ENCODE data around the gene MAGI2.
"Not testable (repeated sequence)": the region's sequence is repeated elsewhere in the genome, so short reads cannot be mapped to it uniquely, and the experiment has no call there.

MAGI2 gene

GRCh38 chr7:79071187-79071586 is 382.3 kb downstream of the MAGI2 start:
- peaks cover 33% of the 10 kb centered on the region for H3K9me3 Mint-ChIP-seq

DNA sequence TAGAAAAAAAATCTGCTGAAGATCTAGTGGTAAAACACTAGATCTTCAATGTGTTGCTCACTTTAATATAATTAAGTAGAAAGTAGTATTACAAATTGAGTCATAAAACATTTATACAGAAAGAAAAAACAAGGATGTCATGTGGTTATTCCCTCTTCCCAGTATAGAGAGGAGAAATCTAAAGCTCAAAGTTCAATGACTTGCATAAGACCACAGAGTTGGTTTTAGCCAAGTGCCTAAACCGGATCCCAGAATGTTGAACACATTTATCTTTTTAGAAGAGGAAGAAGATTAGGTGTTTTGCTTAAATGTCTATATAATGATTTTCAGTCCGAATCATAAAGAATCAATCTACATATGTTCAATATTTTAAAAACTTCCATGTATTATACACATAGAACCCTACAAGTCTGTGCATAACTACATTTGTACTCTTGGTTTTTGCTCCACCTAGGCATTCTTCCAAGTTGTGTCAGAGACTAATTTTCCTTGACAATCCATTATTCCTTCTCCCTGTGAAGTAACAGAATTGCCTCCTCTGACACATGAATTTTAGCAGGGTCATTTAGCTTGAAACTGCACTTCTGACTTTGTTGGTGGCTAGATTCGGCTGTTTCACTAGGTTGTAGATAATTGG is 389.2 kb downstream of the MAGI2 start:
- H3K27ac Mint-ChIP-seq (ENCODE audit: low read depth): no peak overlapping the region
- DNase-seq (ENCODE audit: low spot score in 2 of 2) (no peak), ATAC-seq (replicated peaks; ENCODE audit: extremely low read depth, poor library complexity, severe bottlenecking) (no peak)
- no peaks in the 10 kb centered on the region for H3K36me3 Mint-ChIP-seq (ENCODE audit: insufficient read depth)
- H3K4me1 Mint-ChIP-seq: no peaks in the 10 kb centered on the region
- no peak overlapping the region for H3K4me3 Mint-ChIP-seq
- no peaks in the 10 kb centered on the region for H3K27me3 Mint-ChIP-seq
- peaks cover 28% of the 10 kb centered on the region for H3K9me3 Mint-ChIP-seq

More at GRCh38 chr7:79071187-79071586, 382.3 kb downstream of the MAGI2 start:
- not testable (repeated sequence) for H3K4me3 Mint-ChIP-seq; H3K27me3 Mint-ChIP-seq; ATAC-seq (replicated peaks; ENCODE audit: extremely low read depth, poor library complexity, severe bottlenecking); H3K4me1 Mint-ChIP-seq; H3K27ac Mint-ChIP-seq (ENCODE audit: low read depth); DNase-seq (ENCODE audit: low spot score in 2 of 2); H3K36me3 Mint-ChIP-seq (ENCODE audit: insufficient read depth)

DNA sequence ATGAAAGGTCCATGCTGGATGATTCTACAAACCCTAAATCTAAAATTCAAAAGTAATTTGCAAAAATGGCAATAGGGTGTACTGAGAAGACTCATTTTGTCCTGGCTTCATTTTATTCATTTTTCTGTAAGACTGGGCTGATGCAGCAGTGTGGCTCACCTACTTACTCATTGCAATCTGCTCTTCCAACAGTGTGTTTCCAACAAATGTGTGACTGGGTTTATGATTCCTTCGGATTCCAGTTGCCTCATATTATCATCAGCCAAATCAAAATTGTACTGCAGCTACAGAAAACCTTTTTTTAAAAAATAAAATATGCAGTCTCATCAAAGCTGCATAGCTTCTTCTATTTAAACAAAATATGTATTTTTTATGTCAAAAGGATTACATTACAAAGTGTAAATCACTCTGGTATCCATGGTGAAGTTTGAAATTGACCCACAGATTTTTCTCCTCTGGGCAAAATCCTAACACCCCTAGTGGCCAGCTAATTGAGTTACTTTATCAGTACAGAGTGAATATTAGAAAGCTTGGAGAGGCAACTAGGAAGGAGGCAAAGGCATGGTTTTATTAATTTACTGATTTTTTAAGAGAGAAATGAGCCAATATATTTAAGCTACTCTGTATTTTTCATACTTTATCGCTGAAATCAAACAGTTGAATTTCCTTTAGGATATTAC is 390.3 kb downstream of the MAGI2 start:
- Mint-ChIP-seq H3K27ac (ENCODE audit: low read depth) (no peak overlapping the region), H3K4me3 (no peak overlapping the region), H3K9me3 (peaks cover 17% of the 10 kb centered on the region), H3K27me3 (no peaks in the 10 kb centered on the region), H3K36me3 (ENCODE audit: insufficient read depth) (no peaks in the 10 kb centered on the region), H3K4me1 (no peaks in the 10 kb centered on the region)
- no peak for ATAC-seq (replicated peaks; ENCODE audit: extremely low read depth, poor library complexity, severe bottlenecking)
- DNase-seq (ENCODE audit: low spot score in 2 of 2): no peak

DNA sequence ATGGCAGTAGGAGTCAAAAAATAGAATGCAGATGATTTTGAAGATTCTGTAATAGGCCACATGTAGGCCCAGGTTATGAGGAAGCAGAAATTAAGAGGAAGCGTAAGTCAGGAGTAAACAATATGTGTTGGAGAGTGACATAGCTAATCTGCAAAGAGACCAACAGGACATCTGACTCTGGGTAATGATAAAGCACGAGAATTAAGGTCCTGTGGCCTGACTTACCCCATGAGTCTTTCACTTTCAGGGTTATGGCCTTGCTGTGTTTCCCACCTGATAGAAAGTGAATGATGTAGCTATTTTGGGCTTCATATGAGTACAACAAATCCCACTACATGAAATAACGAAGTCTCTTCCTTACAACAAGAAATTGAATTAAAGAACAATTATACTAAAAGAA is 393.0 kb downstream of the MAGI2 start:
- H3K36me3 Mint-ChIP-seq (ENCODE audit: insufficient read depth): no peaks in the 10 kb centered on the region
- no peak for ATAC-seq (replicated peaks; ENCODE audit: extremely low read depth, poor library complexity, severe bottlenecking)
- no peaks in the 10 kb centered on the region for H3K27me3 Mint-ChIP-seq
- no peaks in the 10 kb centered on the region for H3K4me1 Mint-ChIP-seq
- no peak overlapping the region for H3K4me3 Mint-ChIP-seq
- no peak for DNase-seq (ENCODE audit: low spot score in 2 of 2)
- H3K27ac Mint-ChIP-seq (ENCODE audit: low read depth): no peak overlapping the region
- H3K9me3 Mint-ChIP-seq: peaks cover 21% of the 10 kb centered on the region

DNA sequence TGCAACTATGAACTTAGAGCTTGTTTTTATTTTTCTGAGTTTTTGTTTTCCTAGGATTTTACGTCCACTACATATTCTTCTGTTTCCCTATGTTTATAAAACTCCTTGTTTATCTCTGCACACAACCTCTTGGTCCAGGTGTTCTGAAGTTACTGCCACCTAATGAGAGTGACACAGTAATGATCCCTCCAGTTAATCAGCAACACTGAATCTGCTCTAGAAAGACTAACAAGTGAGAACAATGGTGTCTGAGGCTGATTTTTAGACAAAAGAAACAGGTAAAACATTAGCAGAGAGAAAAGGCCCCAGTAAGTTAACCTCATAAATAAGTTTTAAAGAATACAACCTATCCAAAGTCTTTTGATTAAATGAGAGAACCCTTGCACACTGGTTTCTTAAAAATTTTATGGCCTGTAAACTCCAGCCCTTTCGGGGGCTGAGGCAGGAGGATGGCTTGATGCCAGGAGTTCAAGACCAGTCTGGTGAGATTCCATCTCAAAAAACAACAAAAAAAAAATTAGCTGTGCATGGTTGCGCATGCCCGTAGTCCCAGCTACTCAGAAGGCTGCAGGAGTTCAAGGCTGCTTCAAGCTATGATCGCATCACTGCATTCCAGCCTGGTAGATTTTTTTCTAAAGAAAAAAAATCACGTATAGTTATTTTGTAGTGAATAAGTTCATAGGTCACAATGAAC is 397.6 kb downstream of the MAGI2 start:
- Mint-ChIP-seq H3K4me3 (no peak overlapping the region), H3K9me3 (peaks cover 23% of the 10 kb centered on the region), H3K4me1 (no peaks in the 10 kb centered on the region), H3K36me3 (ENCODE audit: insufficient read depth) (peaks cover 2% of the 10 kb centered on the region), H3K27me3 (no peaks in the 10 kb centered on the region), H3K27ac (ENCODE audit: low read depth) (no peak overlapping the region)
- DNase-seq (ENCODE audit: low spot score in 2 of 2) (no peak), ATAC-seq (replicated peaks; ENCODE audit: extremely low read depth, poor library complexity, severe bottlenecking) (no peak)

GRCh38 chr7:79051915-79052314 is 401.6 kb downstream of the MAGI2 start:
- H3K4me1 Mint-ChIP-seq: no peaks in the 10 kb centered on the region
- peaks cover 12% of the 10 kb centered on the region for H3K9me3 Mint-ChIP-seq
- DNase-seq (ENCODE audit: low spot score in 2 of 2) (no peak), ATAC-seq (replicated peaks; ENCODE audit: extremely low read depth, poor library complexity, severe bottlenecking) (no peak)
- H3K36me3 Mint-ChIP-seq (ENCODE audit: insufficient read depth): peaks cover 2% of the 10 kb centered on the region
- no peak overlapping the region for H3K4me3 Mint-ChIP-seq
- no peaks in the 10 kb centered on the region for H3K27me3 Mint-ChIP-seq
- H3K27ac Mint-ChIP-seq (ENCODE audit: low read depth): no peak overlapping the region

DNA sequence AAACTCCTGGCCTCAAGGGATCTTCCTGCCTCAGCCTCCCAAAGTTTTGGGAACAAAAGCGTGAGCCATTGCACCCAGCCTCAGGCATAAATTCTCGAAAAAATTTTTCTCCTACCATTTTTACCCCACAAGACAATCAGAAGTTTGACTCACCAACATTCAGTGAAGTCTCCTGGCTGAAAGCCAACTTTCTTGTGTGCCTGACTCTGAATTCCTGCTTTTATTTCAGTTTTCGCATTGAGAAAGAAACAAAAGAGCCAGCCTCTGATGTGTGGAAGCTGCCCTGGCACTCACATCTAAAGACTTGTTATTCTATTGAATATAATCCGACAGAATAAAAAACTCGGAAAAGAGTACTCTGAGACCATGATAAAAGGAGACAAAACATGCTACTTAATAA is 402.9 kb downstream of the MAGI2 start:
- ATAC-seq (replicated peaks; ENCODE audit: extremely low read depth, poor library complexity, severe bottlenecking) (no peak), DNase-seq (ENCODE audit: low spot score in 2 of 2) (no peak)
- peaks cover 12% of the 10 kb centered on the region for H3K9me3 Mint-ChIP-seq
- no peak overlapping the region for H3K27ac Mint-ChIP-seq (ENCODE audit: low read depth)
- peaks cover 2% of the 10 kb centered on the region for H3K36me3 Mint-ChIP-seq (ENCODE audit: insufficient read depth)
- no peak overlapping the region for H3K4me3 Mint-ChIP-seq
- H3K27me3 Mint-ChIP-seq: no peaks in the 10 kb centered on the region
- no peaks in the 10 kb centered on the region for H3K4me1 Mint-ChIP-seq

- Mint-ChIP-seq H3K27me3 (no peaks in the 10 kb centered on the region), H3K4me1 (no peaks in the 10 kb centered on the region), H3K36me3 (ENCODE audit: insufficient read depth) (peaks cover 2% of the 10 kb centered on the region), H3K9me3 (peaks cover 13% of the 10 kb centered on the region), H3K4me3 (no peak overlapping the region), H3K27ac (ENCODE audit: low read depth) (no peak overlapping the region)
- ATAC-seq (replicated peaks; ENCODE audit: extremely low read depth, poor library complexity, severe bottlenecking) (no peak), DNase-seq (ENCODE audit: low spot score in 2 of 2) (no peak)
Observed at GRCh38 chr7:79046061-79046460, 407.4 kb downstream of the MAGI2 start.

GRCh38 chr7:79037001-79037400 is 416.5 kb downstream of the MAGI2 start:
- H3K27ac Mint-ChIP-seq (ENCODE audit: low read depth): no peak overlapping the region
- no peaks in the 10 kb centered on the region for H3K27me3 Mint-ChIP-seq
- H3K4me3 Mint-ChIP-seq: no peak overlapping the region
- peaks cover 15% of the 10 kb centered on the region for H3K9me3 Mint-ChIP-seq
- DNase-seq (ENCODE audit: low spot score in 2 of 2) (no peak), ATAC-seq (replicated peaks; ENCODE audit: extremely low read depth, poor library complexity, severe bottlenecking) (no peak)
- H3K4me1 Mint-ChIP-seq: no peaks in the 10 kb centered on the region
- no peaks in the 10 kb centered on the region for H3K36me3 Mint-ChIP-seq (ENCODE audit: insufficient read depth)

- peaks cover 15% of the 10 kb centered on the region for H3K9me3 Mint-ChIP-seq
- H3K36me3 Mint-ChIP-seq (ENCODE audit: insufficient read depth): no peaks in the 10 kb centered on the region
- no peak for ATAC-seq (replicated peaks; ENCODE audit: extremely low read depth, poor library complexity, severe bottlenecking)
- H3K27me3 Mint-ChIP-seq: no peaks in the 10 kb centered on the region
- no peak overlapping the region for H3K27ac Mint-ChIP-seq (ENCODE audit: low read depth)
- H3K4me3 Mint-ChIP-seq: no peak overlapping the region
- DNase-seq (ENCODE audit: low spot score in 2 of 2): no peak
- no peaks in the 10 kb centered on the region for H3K4me1 Mint-ChIP-seq
Observed at GRCh38 chr7:79036356-79036755, 417.1 kb downstream of the MAGI2 start.

GRCh38 chr7:79035858-79036257 is 417.6 kb downstream of the MAGI2 start:
- DNase-seq (ENCODE audit: low spot score in 2 of 2): no peak
- ATAC-seq (replicated peaks; ENCODE audit: extremely low read depth, poor library complexity, severe bottlenecking): no peak
- no peaks in the 10 kb centered on the region for H3K36me3 Mint-ChIP-seq (ENCODE audit: insufficient read depth)
- H3K4me1 Mint-ChIP-seq: no peaks in the 10 kb centered on the region
- H3K9me3 Mint-ChIP-seq: peaks cover 15% of the 10 kb centered on the region
- H3K4me3 Mint-ChIP-seq: no peak overlapping the region
- H3K27me3 Mint-ChIP-seq: no peaks in the 10 kb centered on the region
- H3K27ac Mint-ChIP-seq (ENCODE audit: low read depth): no peak overlapping the region

DNA sequence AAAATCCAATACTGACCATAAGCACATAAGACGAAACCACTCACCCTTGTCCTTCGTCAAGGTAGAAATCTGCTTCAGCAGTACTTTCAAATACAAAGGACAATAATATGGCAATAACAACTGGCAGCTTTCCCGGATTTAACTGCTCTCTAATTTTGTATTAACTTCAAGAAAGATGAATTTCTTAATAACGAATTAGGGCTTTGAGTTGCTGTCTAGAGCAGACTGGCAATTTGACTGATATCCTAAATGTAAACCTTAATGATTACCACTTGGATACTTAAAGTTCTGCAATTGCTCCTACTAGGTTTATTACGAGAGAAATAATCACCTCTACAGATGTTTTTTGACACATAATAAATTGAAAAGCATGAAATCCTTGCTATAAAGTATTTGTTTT is 418.7 kb downstream of the MAGI2 start:
- Mint-ChIP-seq H3K36me3 (ENCODE audit: insufficient read depth) (no peaks in the 10 kb centered on the region), H3K27me3 (no peaks in the 10 kb centered on the region), H3K27ac (ENCODE audit: low read depth) (no peak overlapping the region), H3K9me3 (peaks cover 14% of the 10 kb centered on the region), H3K4me3 (no peak overlapping the region), H3K4me1 (no peaks in the 10 kb centered on the region)
- no peak for ATAC-seq (replicated peaks; ENCODE audit: extremely low read depth, poor library complexity, severe bottlenecking)
- no peak for DNase-seq (ENCODE audit: low spot score in 2 of 2)

- not testable (repeated sequence) for H3K36me3 Mint-ChIP-seq (ENCODE audit: insufficient read depth); H3K4me3 Mint-ChIP-seq; DNase-seq (ENCODE audit: low spot score in 2 of 2); H3K27me3 Mint-ChIP-seq; H3K27ac Mint-ChIP-seq (ENCODE audit: low read depth); H3K4me1 Mint-ChIP-seq; ATAC-seq (replicated peaks; ENCODE audit: extremely low read depth, poor library complexity, severe bottlenecking)
- H3K9me3 Mint-ChIP-seq: peaks cover 37% of the 10 kb centered on the region
Observed at GRCh38 chr7:79019711-79020110, 433.8 kb downstream of the MAGI2 start.

All from central memory CD8-positive, alpha-beta T cell (primary cell).